ENCODE data around the gene DGKG. TPM values are rescaled to one million over a fixed set of nuclear protein-coding genes. Genes with fewer than 3 reads are reported as not detected.

Gene DGKG
- total RNA-seq, 4 donors from 2014 or later: 0.79 to 4.0 (median 1.6) TPM

DNA sequence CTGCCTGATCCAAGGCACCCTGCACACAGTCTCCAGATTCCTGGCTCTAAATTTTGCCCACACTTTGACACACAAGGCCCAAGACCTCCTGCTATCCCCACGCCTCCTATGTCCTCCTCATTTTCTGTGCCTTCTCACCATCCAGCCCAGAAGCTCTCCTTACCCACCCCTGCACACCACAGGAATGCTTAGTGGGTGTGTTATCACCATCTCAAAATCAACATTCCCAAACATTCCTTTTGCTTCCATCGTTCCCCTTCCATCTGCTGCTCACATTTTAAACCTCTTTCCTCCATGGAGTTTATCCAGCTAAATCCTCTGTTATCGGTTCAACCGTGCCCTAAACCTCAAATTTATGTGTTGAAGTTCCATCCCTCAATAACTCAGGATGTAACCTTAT lies 43.9 kb downstream of the DGKG start:
- H3K9me3 ChIP-seq: no peaks in the 10 kb centered on the region
- H3K27me3 ChIP-seq: no peaks in the 10 kb centered on the region
- H3K4me3 ChIP-seq: no peak overlapping the region
- no peaks in the 10 kb centered on the region for H3K36me3 ChIP-seq
- WGBS: 67% methylated on average over 4 of the region's 4 CpGs
- DNase-seq (ENCODE audit: low spot score in 2 of 2): no peak
- no peak overlapping the region for H3K27ac ChIP-seq
- no peak for TF ChIP-seq EP300 (IDR thresholded peaks at IDR 0.05)
- TF ChIP-seq, protein P1, sequence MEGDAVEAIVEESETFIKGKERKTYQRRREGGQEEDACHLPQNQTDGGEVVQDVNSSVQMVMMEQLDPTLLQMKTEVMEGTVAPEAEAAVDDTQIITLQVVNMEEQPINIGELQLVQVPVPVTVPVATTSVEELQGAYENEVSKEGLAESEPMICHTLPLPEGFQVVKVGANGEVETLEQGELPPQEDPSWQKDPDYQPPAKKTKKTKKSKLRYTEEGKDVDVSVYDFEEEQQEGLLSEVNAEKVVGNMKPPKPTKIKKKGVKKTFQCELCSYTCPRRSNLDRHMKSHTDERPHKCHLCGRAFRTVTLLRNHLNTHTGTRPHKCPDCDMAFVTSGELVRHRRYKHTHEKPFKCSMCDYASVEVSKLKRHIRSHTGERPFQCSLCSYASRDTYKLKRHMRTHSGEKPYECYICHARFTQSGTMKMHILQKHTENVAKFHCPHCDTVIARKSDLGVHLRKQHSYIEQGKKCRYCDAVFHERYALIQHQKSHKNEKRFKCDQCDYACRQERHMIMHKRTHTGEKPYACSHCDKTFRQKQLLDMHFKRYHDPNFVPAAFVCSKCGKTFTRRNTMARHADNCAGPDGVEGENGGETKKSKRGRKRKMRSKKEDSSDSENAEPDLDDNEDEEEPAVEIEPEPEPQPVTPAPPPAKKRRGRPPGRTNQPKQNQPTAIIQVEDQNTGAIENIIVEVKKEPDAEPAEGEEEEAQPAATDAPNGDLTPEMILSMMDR (IDR thresholded peaks at IDR 0.05): no peak
- H3K4me1 ChIP-seq: no peaks in the 10 kb centered on the region

DNA sequence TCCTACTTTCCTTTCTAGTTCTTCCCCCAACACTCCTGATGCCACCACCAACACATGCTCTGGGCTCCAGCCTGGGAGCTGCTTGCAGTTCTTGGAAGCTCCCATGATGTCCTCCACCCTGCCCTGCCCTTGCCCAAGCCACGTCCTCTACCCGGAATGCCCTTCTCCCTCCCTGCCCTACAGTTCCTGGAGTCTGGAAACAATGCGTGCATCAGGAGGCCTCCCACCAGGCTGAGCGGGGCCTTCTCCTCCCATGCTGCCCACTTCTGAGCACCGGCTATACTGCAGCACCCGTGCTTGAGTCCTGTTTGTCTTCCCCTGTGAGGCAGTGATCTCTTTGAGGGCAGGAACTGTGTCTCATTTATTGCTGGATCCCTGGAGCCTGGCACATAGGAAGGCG lies 44.6 kb downstream of the DGKG start:
- Histone ChIP-seq H3K27me3 (no peaks in the 10 kb centered on the region), H3K36me3 (no peaks in the 10 kb centered on the region), H3K27ac (no peak overlapping the region), H3K4me3 (no peak overlapping the region), H3K9me3 (no peaks in the 10 kb centered on the region), H3K4me1 (no peaks in the 10 kb centered on the region)
- 89% methylated on average over 7 of the region's 7 CpGs for WGBS
- DNase-seq (ENCODE audit: low spot score in 2 of 2): no peak
- TF ChIP-seq EP300 (IDR thresholded peaks at IDR 0.05): no peak
- TF ChIP-seq, protein P1 (IDR thresholded peaks at IDR 0.05): no peak
- no peak for TF ChIP-seq POLR2A (IDR thresholded peaks at IDR 0.05)
- no peak for TF ChIP-seq POLR2AphosphoS5 (IDR thresholded peaks at IDR 0.05)

DNA sequence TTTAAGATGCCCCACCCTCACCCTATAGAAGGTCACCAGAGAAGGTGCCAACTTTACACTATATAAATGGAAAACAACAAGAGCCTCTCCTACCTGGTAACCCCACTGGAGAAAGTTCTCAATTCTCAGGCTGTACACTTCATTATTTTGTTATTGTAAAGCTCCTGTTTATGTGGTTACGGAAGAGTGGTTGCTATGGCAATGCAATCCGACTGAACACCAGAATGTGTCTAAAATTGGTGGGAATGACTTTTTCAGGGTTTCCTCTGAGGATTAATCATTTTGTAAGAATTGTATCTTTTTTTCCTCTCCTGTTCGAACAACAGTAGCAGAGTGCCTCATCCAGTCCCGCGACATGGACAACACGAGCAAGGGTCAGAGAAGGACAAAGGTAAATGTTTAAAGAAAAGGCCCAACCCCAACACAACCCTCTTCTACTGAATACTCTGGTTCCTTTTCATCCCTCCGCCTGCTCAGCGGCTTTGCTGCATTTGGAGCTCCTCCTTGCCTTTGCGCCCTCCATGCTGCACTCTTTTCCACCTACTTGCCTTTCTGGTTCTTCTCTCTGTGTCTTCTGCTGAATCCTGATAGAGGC lies 45.3 kb downstream of the DGKG start:
- 87% methylated on average over 9 of the region's 9 CpGs for WGBS
- Histone ChIP-seq H3K27me3 (no peaks in the 10 kb centered on the region), H3K4me1 (no peaks in the 10 kb centered on the region), H3K27ac (no peak overlapping the region), H3K36me3 (no peaks in the 10 kb centered on the region), H3K9me3 (no peaks in the 10 kb centered on the region), H3K4me3 (no peak overlapping the region)
- DNase-seq (ENCODE audit: low spot score in 2 of 2): no peak
- TF ChIP-seq POLR2A (IDR thresholded peaks at IDR 0.05): no peak
- TF ChIP-seq POLR2AphosphoS5 (IDR thresholded peaks at IDR 0.05): no peak
- TF ChIP-seq, protein P1 (IDR thresholded peaks at IDR 0.05): no peak
- TF ChIP-seq EP300 (IDR thresholded peaks at IDR 0.05): no peak

DNA sequence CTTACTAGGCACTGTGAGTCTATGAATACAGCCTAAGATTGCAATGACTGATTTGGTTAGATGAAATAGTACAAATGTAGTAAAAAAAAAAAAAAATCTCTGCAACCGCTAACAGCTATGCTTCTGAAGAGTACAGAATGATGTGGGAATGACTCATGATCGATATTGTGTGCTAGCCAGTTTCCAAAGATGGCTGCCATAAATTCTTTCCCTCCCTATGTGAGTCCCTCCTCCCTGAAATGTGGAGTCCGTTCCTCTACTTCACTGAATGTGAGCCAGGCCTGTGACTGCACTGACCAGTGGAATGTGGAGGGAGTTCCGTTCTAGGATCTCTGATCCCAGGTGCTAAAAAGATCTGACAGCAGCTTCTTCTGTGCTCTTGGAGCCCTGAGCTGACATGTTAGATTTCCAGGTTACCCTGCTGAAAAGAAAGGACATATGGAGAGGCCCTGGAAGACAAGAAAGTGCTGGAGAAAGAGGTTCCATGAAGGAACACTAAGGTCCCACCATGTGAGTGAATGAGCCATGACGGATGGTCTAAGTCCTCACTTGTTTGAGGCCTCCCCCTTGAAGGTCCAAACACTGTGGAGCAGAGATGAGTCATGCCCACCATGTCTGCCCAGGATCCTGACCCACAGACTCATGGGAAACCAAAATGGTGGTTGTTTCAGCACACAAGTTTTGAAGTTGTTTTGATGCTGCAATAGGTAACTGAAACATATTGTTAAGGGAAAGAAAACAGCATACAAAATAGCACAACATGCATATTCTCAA lies 46.3 kb downstream of the DGKG start:
- 81% methylated on average over 5 of the region's 5 CpGs for WGBS
- Histone ChIP-seq H3K9me3 (no peaks in the 10 kb centered on the region), H3K27ac (no peak overlapping the region), H3K36me3 (no peaks in the 10 kb centered on the region), H3K4me1 (no peaks in the 10 kb centered on the region), H3K4me3 (no peak overlapping the region), H3K27me3 (no peaks in the 10 kb centered on the region)
- TF ChIP-seq, protein P1 (IDR thresholded peaks at IDR 0.05): no peak
- DNase-seq (ENCODE audit: low spot score in 2 of 2): no peak

DNA sequence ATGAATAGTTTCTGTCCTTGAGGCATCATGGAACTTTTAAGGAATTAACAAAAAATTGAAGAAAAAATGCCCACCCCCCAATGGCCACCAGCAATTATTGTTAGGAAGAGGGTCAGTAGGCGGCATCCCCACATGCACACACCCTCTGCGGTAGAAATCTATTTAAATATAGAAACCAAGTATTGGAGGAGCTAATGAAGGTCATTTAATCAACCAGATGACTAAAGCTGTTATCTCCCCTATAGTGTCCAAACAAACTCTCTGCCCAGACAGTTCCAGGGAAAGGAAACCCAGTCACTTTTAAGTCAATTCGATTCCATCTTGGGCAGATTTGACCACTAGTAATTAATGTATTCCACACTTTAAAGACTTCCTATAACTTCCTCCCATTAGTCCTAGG lies 47.1 kb downstream of the DGKG start:
- no peaks in the 10 kb centered on the region for H3K9me3 ChIP-seq
- 92% methylated on average over 3 of the region's 3 CpGs for WGBS
- no peaks in the 10 kb centered on the region for H3K36me3 ChIP-seq
- no peaks in the 10 kb centered on the region for H3K27me3 ChIP-seq
- DNase-seq (ENCODE audit: low spot score in 2 of 2): no peak
- no peaks in the 10 kb centered on the region for H3K4me1 ChIP-seq
- H3K4me3 ChIP-seq: no peak overlapping the region
- H3K27ac ChIP-seq: no peak overlapping the region
- TF ChIP-seq POLR2A (IDR thresholded peaks at IDR 0.05) (no peak), EP300 (IDR thresholded peaks at IDR 0.05) (no peak), POLR2AphosphoS5 (IDR thresholded peaks at IDR 0.05) (no peak)
- TF ChIP-seq, protein P1 (IDR thresholded peaks at IDR 0.05): no peak

All from suprapubic skin (tissue), 4 donors.